SK-N-SH (cell line): ENCODE measurements around the gene BMPR1A.

ENCODE experiments used
- CHD2 ChIP-seq: fragments of 150-350 bp; IDR thresholded peaks from 2 replicates; pipeline ENCODE4 v1.6.1; 2018; ENCODE audit warnings: low read length; ENCODE audit not compliant: partially characterized antibody
- CTCF ChIP-seq: fragments of 200-600 bp; sonication (generic); IDR thresholded peaks from 2 replicates; pipeline ENCODE4 v1.6.1; 2017; ENCODE audit warnings: antibody characterized with exemption, mild to moderate bottlenecking, moderate library complexity
- ELF1 ChIP-seq: IDR thresholded peaks from 2 replicates; pipeline ENCODE4 v1.4.0; 2012
- GATA2 ChIP-seq: sonication (generic); formaldehyde crosslinking; IDR thresholded peaks from 2 replicates; pipeline ENCODE4 v1.5.0; 2020; ENCODE audit warnings: mild to moderate bottlenecking, missing genetic modification reagents
- MAX ChIP-seq: IDR thresholded peaks from 2 replicates; pipeline ENCODE4 v1.4.0; 2012; ENCODE audit warnings: low read depth
- NRF1 ChIP-seq: IDR thresholded peaks from 2 replicates; pipeline ENCODE4 v1.6.1; 2012; ENCODE audit warnings: low read depth, mild to moderate bottlenecking, low read length
- POLR2AphosphoS5 ChIP-seq: IDR thresholded peaks from 2 replicates; pipeline ENCODE4 v1.6.1; 2012; ENCODE audit warnings: low read depth, low read length
- SMC3 ChIP-seq: IDR thresholded peaks from 2 replicates; pipeline ENCODE4 v1.6.1; 2012; ENCODE audit warnings: low read depth, low read length, improper control_type of control experiment
- YY1 ChIP-seq: IDR thresholded peaks from 2 replicates; pipeline ENCODE4 v1.4.0; 2012; ENCODE audit warnings: low read depth, mild to moderate bottlenecking

GRCh38 chr10:86970162-86970981 is 214.0 kb downstream of the BMPR1A start:
- TF ChIP-seq CTCF = no peak
- TF ChIP-seq CHD2 = no peak
- TF ChIP-seq POLR2AphosphoS5 = no peak
- TF ChIP-seq ELF1 = no peak
- TF ChIP-seq SMC3 = no peak
- no peak for TF ChIP-seq MAX
- no peak for TF ChIP-seq YY1
- no peak for TF ChIP-seq GATA2 (CRISPR knock-in tag)
- no peak for TF ChIP-seq NRF1
